Measurements from ENCODE around the gene DNM3.

DNM3 gene

GRCh38 chr1:172140591-172140990 lies 299.3 kb downstream of the DNM3 start:
- TF ChIP-seq EZH2 (optimal IDR thresholded peaks at IDR 0.05; ENCODE audit: low read depth, low read length) (no peak), CTCF (IDR thresholded peaks at IDR 0.05; ENCODE audit: low read length) (no peak), EZH2phosphoT487 (IDR thresholded peaks at IDR 0.05; ENCODE audit: low read length) (no peak)
- Histone ChIP-seq H3K4me1 (ENCODE audit: low read length) (no peaks in the 10 kb centered on the region), H3K27ac (ENCODE audit: low read length) (no peak overlapping the region), H3K9ac (ENCODE audit: low read length) (no peak overlapping the region), H3K4me3 (ENCODE audit: low read length) (no peak overlapping the region), H3K79me2 (ENCODE audit: low read length) (no peaks in the 10 kb centered on the region), H3K27me3 (replicated peaks; ENCODE audit: insufficient read depth, low read length) (no peaks in the 10 kb centered on the region), H2AFZ (ENCODE audit: low read length) (no peak overlapping the region), H3K4me2 (ENCODE audit: low read depth, low read length) (no peak overlapping the region), H3K36me3 (replicated peaks; ENCODE audit: insufficient read depth, low read length) (no peaks in the 10 kb centered on the region), H3K9me2 (replicated peaks; ENCODE audit: insufficient read depth, low read length) (no peaks in the 10 kb centered on the region), H3F3A (ENCODE audit: insufficient read depth, low read length) (no peaks in the 10 kb centered on the region), H4K20me1 (ENCODE audit: insufficient read depth, low read length) (no peaks in the 10 kb centered on the region), H3K9me3 (replicated peaks; ENCODE audit: insufficient read depth, low read length) (no peaks in the 10 kb centered on the region)
- no peak for DNase-seq

- no peak overlapping the region for H3K4me2 ChIP-seq (ENCODE audit: low read depth, low read length)
- no peak overlapping the region for H3K9ac ChIP-seq (ENCODE audit: low read length)
Measured at GRCh38 chr1:172141341-172141881, 300.1 kb downstream of the DNM3 start.

GRCh38 chr1:172142324-172142723 lies 301.0 kb downstream of the DNM3 start:
- Histone ChIP-seq H3K9me2 (replicated peaks; ENCODE audit: insufficient read depth, low read length) (no peaks in the 10 kb centered on the region), H3K27me3 (replicated peaks; ENCODE audit: insufficient read depth, low read length) (no peaks in the 10 kb centered on the region), H3K79me2 (ENCODE audit: low read length) (no peaks in the 10 kb centered on the region), H3K9ac (ENCODE audit: low read length) (no peak overlapping the region), H3K4me3 (ENCODE audit: low read length) (no peak overlapping the region), H3K4me2 (ENCODE audit: low read depth, low read length) (no peak overlapping the region), H3F3A (ENCODE audit: insufficient read depth, low read length) (no peaks in the 10 kb centered on the region), H3K36me3 (replicated peaks; ENCODE audit: insufficient read depth, low read length) (no peaks in the 10 kb centered on the region), H4K20me1 (ENCODE audit: insufficient read depth, low read length) (no peaks in the 10 kb centered on the region), H3K4me1 (ENCODE audit: low read length) (no peaks in the 10 kb centered on the region), H2AFZ (ENCODE audit: low read length) (no peak overlapping the region), H3K9me3 (replicated peaks; ENCODE audit: insufficient read depth, low read length) (no peaks in the 10 kb centered on the region), H3K27ac (ENCODE audit: low read length) (no peak overlapping the region)
- no peak for DNase-seq
- no peak for TF ChIP-seq EZH2phosphoT487 (IDR thresholded peaks at IDR 0.05; ENCODE audit: low read length)
- TF ChIP-seq EZH2 (optimal IDR thresholded peaks at IDR 0.05; ENCODE audit: low read depth, low read length): no peak
- no peak for TF ChIP-seq CTCF (IDR thresholded peaks at IDR 0.05; ENCODE audit: low read length)

More at GRCh38 chr1:172141341-172141881, 300.1 kb downstream of the DNM3 start:
- Histone ChIP-seq H3K4me3 (ENCODE audit: low read length) (no peak overlapping the region), H3K4me1 (ENCODE audit: low read length) (no peaks in the 10 kb centered on the region), H3F3A (ENCODE audit: insufficient read depth, low read length) (no peaks in the 10 kb centered on the region), H3K36me3 (replicated peaks; ENCODE audit: insufficient read depth, low read length) (no peaks in the 10 kb centered on the region), H3K9me2 (replicated peaks; ENCODE audit: insufficient read depth, low read length) (no peaks in the 10 kb centered on the region), H3K79me2 (ENCODE audit: low read length) (no peaks in the 10 kb centered on the region), H2AFZ (ENCODE audit: low read length) (no peak overlapping the region), H3K27ac (ENCODE audit: low read length) (no peak overlapping the region), H4K20me1 (ENCODE audit: insufficient read depth, low read length) (no peaks in the 10 kb centered on the region), H3K27me3 (replicated peaks; ENCODE audit: insufficient read depth, low read length) (no peaks in the 10 kb centered on the region), H3K9me3 (replicated peaks; ENCODE audit: insufficient read depth, low read length) (no peaks in the 10 kb centered on the region)
- TF ChIP-seq CTCF (IDR thresholded peaks at IDR 0.05; ENCODE audit: low read length) (no peak), EZH2phosphoT487 (IDR thresholded peaks at IDR 0.05; ENCODE audit: low read length) (no peak), EZH2 (optimal IDR thresholded peaks at IDR 0.05; ENCODE audit: low read depth, low read length) (no peak)
- DNase-seq: no peak
